GM12878 (cell line): Measurements from ENCODE around the gene PTK7.

Source experiments
- ATF2 ChIP-seq: IDR thresholded peaks from 2 replicates; pipeline ENCODE4 v1.6.1; 2012; ENCODE audit warnings: low read length, inconsistent platforms
- CTCF ChIP-seq, 3 experiments: IDR thresholded peaks in 2 of 3; conservative IDR thresholded peaks in 1 of 3; 2 replicates each; pipeline ENCODE4 v1.5.1; 2011; ENCODE audit warnings: low read depth in 3 of 3, low read length in 3 of 3, mild to moderate bottlenecking in 3 of 3, control low read depth in 2 of 3, moderate library complexity in 2 of 3, inconsistent platforms in 1 of 3, mixed read lengths in 1 of 3; ENCODE audit not compliant: control insufficient read depth in 2 of 3, insufficient read depth in 1 of 3; ENCODE audit errors: extremely low read depth in 1 of 3
- GABPA ChIP-seq: IDR thresholded peaks from 2 replicates; pipeline ENCODE4 v1.6.1; 2014; ENCODE audit warnings: antibody characterized with exemption, low read depth, mild to moderate bottlenecking, inconsistent platforms
- IKZF1 ChIP-seq: fragments of 450-650 bp; conservative IDR thresholded peaks from 2 replicates; pipeline ENCODE4 v1.6.1; 2017; ENCODE audit warnings: antibody characterized with exemption, mild to moderate bottlenecking
- POLR2A ChIP-seq: IDR thresholded peaks from 2 replicates; pipeline ENCODE4 v1.6.1; 2011; ENCODE audit warnings: low read depth, mild to moderate bottlenecking, low read length
- POLR2AphosphoS5 ChIP-seq: IDR thresholded peaks from 2 replicates; pipeline ENCODE4 v1.6.1; 2011; ENCODE audit warnings: mild to moderate bottlenecking, low read length, inconsistent platforms
- RCOR1 ChIP-seq: conservative IDR thresholded peaks from 2 replicates; pipeline ENCODE4 v1.6.1; 2012; ENCODE audit warnings: low read depth, low read length, improper control_type of control experiment
- SREBF2 ChIP-seq: IDR thresholded peaks from 2 replicates; pipeline ENCODE4 v1.6.1; 2012; ENCODE audit warnings: mild to moderate bottlenecking, low read length
- STAT3 ChIP-seq: IDR thresholded peaks from 2 replicates; pipeline ENCODE4 v1.6.1; 2011; ENCODE audit warnings: low read depth, low read length, improper control_type of control experiment
- TCF12 ChIP-seq: IDR thresholded peaks from 2 replicates; pipeline ENCODE4 v1.6.1; 2011; ENCODE audit warnings: low read depth, mild to moderate bottlenecking, low read length

GRCh38 chr6:43123461-43124314 is 47.6 kb downstream of the PTK7 start:
- TF ChIP-seq TCF12 (no peak), POLR2A (no peak), IKZF1 (no peak), CTCF (IDR thresholded peaks at IDR 0.05 in 2 of 3, conservative IDR thresholded peaks at IDR 0.05 in 1 of 3; ENCODE audit: control insufficient read depth in 2 of 3, extremely low read depth in 1 of 3, insufficient read depth in 1 of 3, low read depth in 3 of 3, low read length in 3 of 3) (no peak), GABPA (no peak), ATF2 (no peak), STAT3 (no peak), RCOR1 (no peak), POLR2AphosphoS5 (no peak), SREBF2 (no peak)
